MG63 (cell line): ENCODE measurements around the gene KCNMA1. TPM values are rescaled to one million over a fixed set of nuclear protein-coding genes. Genes with fewer than 3 reads are reported as not detected.
A peak's percentile ranks its signal among the peaks of the same experiment; 100 is the strongest.

Experiments
- DNase-seq: peaks from one replicate; pipeline ENCODE4 v3.0.0-alpha.2; 2020
- H3K27me3 ChIP-seq: fragments of 250-450 bp; sonication (Bioruptor Pico); 2 replicates; pipeline ENCODE4 v1.5.1; 2020; ENCODE audit warnings: mild to moderate bottlenecking, moderate library complexity
- H3K36me3 ChIP-seq: fragments of 250-450 bp; sonication (Bioruptor Pico); 2 replicates; pipeline ENCODE4 v1.5.1; 2020; ENCODE audit warnings: mild to moderate bottlenecking, moderate library complexity
- H3K4me3 ChIP-seq: fragments of 250-450 bp; sonication (Bioruptor Pico); 2 replicates; pipeline ENCODE4 v1.5.1; 2020; ENCODE audit warnings: mild to moderate bottlenecking, moderate library complexity
- H3K9me3 ChIP-seq: fragments of 250-450 bp; sonication (Bioruptor Pico); 2 replicates; pipeline ENCODE4 v1.5.1; 2020; ENCODE audit warnings: mild to moderate bottlenecking, moderate library complexity
- total RNA-seq: library from RNA; depleted of rRNA; stranded (reverse); fragments of >200 nt; shearing (Covaris generic); gene quantifications from 2 replicates; pipeline ENCODE4 v1.2.3, GENCODE V29; 2014; ENCODE audit warnings: low replicate concordance

KCNMA1 gene
- total RNA-seq, 1 experiment from 2014 or later: 40.8 TPM

DNA sequence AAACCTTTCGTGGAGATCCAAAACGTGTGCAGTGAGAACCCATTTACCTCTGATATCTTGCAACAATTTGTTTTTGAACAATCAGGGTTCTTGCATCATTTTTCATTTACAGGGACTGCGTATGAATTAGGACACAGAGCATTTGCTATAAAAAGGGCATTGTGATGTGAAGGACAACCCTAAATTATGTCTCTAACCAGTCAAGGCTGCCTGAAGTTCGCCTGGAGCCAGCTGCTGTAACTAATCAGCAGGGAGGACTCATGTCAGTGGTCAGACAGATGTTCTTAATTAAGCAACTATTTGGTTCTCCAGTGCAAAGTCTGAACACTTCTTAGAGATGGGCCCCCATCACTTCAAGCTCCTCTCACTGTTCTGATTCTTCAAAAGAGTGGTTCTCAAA lies 674.8 kb downstream of the KCNMA1 start:
- Histone ChIP-seq H3K36me3 (peaks cover 15% of the 10 kb centered on the region), H3K9me3 (peaks cover 7% of the 10 kb centered on the region), H3K4me3 (no peak overlapping the region), H3K27me3 (no peaks in the 10 kb centered on the region)
- DNase-seq: no peak

DNA sequence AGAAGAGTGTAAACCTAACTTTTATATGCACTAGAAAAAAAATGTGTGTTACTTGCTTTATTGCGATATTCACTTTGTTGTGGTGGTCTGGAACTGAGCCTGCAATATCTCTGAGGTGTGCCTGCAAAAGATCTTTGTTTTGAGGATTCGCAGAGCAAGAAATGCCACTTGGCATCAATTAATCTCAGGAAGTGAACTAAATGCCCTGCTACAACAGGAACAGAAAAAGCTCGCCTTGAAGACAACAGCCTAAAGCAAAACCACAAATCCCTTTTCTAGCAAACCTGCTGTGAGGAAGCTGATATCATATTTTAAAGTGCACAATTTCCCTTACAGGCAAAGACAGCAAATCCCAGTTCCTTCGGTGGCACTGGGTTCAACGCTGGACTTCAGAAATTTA lies 675.8 kb downstream of the KCNMA1 start:
- peaks cover 15% of the 10 kb centered on the region for H3K36me3 ChIP-seq
- no peaks in the 10 kb centered on the region for H3K27me3 ChIP-seq
- H3K9me3 ChIP-seq: peaks cover 7% of the 10 kb centered on the region
- no peak overlapping the region for H3K4me3 ChIP-seq
- no peak for DNase-seq

GRCh38 chr10:76959111-76959510 lies 678.5 kb downstream of the KCNMA1 start:
- Histone ChIP-seq H3K27me3 (no peaks in the 10 kb centered on the region), H3K36me3 (peaks cover 15% of the 10 kb centered on the region), H3K4me3 (no peak overlapping the region), H3K9me3 (peaks cover 7% of the 10 kb centered on the region)
- no peak for DNase-seq

DNA sequence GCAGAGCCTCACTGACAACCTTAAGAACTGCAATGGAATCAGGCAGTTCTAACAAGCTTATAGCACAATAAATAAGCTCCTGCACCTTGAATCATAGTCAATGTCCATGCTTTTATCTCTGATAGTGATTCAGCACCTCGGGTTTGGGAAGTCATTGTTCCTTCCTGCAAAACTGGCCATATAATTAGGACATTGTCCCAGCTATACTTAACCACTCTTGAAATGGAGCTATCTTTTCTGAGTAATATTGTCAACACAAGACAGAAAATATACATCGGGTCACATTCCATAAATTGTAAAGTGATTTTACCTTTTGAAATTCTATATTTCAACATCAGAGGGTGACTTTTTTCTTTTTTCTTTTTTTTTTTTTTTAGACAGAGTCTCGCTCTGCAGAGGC lies 682.8 kb downstream of the KCNMA1 start:
- Histone ChIP-seq H3K9me3 (no peaks in the 10 kb centered on the region), H3K4me3 (no peak overlapping the region), H3K27me3 (no peaks in the 10 kb centered on the region), H3K36me3 (peaks cover 4% of the 10 kb centered on the region)
- no peak for DNase-seq

DNA sequence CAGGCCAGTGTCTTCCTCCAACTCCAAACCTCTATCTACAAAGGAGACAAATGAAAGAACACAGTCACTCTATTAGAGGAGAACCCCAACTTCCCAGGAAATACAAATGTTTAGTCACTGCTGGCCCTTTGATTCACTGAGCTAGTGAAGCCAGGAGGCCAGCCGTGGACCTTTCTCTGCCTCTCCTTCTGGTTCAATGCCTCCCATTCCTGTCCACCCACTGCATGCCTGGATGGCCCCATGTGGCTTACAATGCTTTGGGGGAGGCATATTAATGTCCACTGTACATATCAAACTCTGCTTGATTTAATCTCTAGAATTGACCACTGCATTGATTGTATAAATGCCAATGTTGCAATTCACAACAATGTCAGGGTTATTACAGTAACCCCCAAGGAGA lies 687.3 kb downstream of the KCNMA1 start:
- DNase-seq: peak; percentile 20

DNA sequence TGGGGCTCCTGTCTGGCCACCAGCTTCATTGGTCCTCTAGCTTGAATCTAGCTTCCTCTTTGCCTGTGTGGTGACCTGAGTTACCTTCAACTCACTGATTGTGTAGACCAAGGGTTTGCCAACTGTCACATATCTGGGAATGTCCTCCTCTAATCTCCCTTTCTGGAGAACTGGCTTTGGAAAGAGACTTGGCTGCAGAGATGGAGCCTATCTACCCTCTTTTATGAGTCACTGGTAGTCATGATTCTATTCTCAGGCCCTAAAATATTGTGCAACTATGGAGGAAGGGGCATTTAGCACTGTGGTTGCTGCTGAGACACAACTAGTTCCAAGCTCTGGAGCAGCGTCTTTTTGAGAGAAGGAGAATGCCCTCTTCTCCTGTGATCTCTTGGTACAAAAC lies 691.3 kb downstream of the KCNMA1 start:
- Histone ChIP-seq H3K4me3 (no peak overlapping the region), H3K36me3 (peaks cover 22% of the 10 kb centered on the region), H3K9me3 (no peaks in the 10 kb centered on the region), H3K27me3 (no peaks in the 10 kb centered on the region)
- DNase-seq: peak; percentile 9

More for the DNA sequence above, 687.3 kb downstream of the KCNMA1 start:
- no peaks in the 10 kb centered on the region for H3K9me3 ChIP-seq
- no peaks in the 10 kb centered on the region for H3K27me3 ChIP-seq
- H3K36me3 ChIP-seq: peaks cover 17% of the 10 kb centered on the region
- no peak overlapping the region for H3K4me3 ChIP-seq

DNA sequence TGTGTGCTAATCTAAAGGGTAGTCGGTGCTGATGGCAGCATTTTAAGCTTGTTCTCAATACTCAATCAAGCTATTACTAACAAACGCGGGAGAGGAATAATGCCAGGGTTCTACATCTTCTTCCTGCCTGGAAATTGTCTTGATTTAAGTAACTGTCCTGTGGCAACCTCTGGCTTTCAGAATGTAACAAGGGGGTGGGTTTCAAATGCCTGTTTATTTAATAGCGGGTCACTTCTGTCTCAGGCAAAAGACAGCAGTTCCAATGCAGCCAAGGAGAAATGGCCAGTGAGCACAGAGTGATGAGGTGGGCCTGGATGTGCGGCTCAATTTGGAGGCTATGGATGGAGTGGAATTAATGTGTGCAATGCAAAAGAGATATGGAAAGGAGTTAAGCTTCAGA lies 692.4 kb downstream of the KCNMA1 start:
- no peaks in the 10 kb centered on the region for H3K27me3 ChIP-seq
- no peaks in the 10 kb centered on the region for H3K9me3 ChIP-seq
- H3K36me3 ChIP-seq: peaks cover 22% of the 10 kb centered on the region
- H3K4me3 ChIP-seq: no peak overlapping the region
- DNase-seq: no peak

- no peak overlapping the region for H3K4me3 ChIP-seq
- H3K27me3 ChIP-seq: no peaks in the 10 kb centered on the region
- H3K9me3 ChIP-seq: no peaks in the 10 kb centered on the region
- DNase-seq: no peak
- peaks cover 22% of the 10 kb centered on the region for H3K36me3 ChIP-seq
These were observed 693.0 kb downstream of the KCNMA1 start for GRCh38 chr10:76944640-76945039.

- Histone ChIP-seq H3K9me3 (no peaks in the 10 kb centered on the region), H3K36me3 (peaks cover 13% of the 10 kb centered on the region), H3K4me3 (no peak overlapping the region), H3K27me3 (no peaks in the 10 kb centered on the region)
- DNase-seq: no peak
These were observed 694.8 kb downstream of the KCNMA1 start for GRCh38 chr10:76942628-76943416.

DNA sequence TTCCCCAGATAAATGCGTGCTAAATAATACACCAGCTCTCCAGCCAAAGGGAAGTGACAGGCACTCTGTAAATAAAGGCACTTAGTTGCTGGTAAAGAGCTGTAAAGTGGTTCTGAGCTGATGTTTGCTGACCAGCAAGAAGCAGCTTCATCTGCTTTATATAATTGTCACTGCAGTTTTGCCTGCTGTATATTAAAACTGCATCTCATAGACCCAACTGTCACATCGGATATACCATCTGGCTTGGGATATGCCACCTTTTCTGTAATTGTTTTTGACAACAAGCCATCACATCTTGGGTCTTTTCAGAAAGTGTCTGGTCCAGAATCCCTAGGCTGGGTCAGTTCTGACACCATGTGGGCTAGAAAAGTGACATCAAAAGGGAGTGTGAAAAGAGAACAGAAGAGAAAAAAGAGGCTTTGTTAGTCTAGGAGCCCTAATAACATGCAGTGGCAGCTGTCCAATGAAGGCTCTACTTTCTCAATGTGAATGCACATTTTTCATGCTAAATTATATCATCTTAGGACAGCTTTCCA lies 697.6 kb downstream of the KCNMA1 start:
- DNase-seq: no peak
- H3K9me3 ChIP-seq: no peaks in the 10 kb centered on the region
- no peaks in the 10 kb centered on the region for H3K27me3 ChIP-seq
- no peak overlapping the region for H3K4me3 ChIP-seq
- peaks cover 9% of the 10 kb centered on the region; the same call in 1 of the 2 replicates for H3K36me3 ChIP-seq

GRCh38 chr10:76937181-76937600 lies 700.4 kb downstream of the KCNMA1 start:
- Histone ChIP-seq H3K4me3 (no peak overlapping the region), H3K36me3 (no peaks in the 10 kb centered on the region), H3K9me3 (no peaks in the 10 kb centered on the region), H3K27me3 (no peaks in the 10 kb centered on the region)
- no peak for DNase-seq

GRCh38 chr10:76935941-76936613 lies 701.5 kb downstream of the KCNMA1 start:
- Histone ChIP-seq H3K27me3 (no peaks in the 10 kb centered on the region), H3K36me3 (no peaks in the 10 kb centered on the region), H3K9me3 (no peaks in the 10 kb centered on the region), H3K4me3 (no peak overlapping the region)
- DNase-seq: no peak

GRCh38 chr10:76928565-76928964 lies 709.0 kb downstream of the KCNMA1 start:
- peaks cover 5% of the 10 kb centered on the region for H3K36me3 ChIP-seq
- H3K27me3 ChIP-seq: no peaks in the 10 kb centered on the region
- H3K4me3 ChIP-seq: no peak overlapping the region
- no peak for DNase-seq
- no peaks in the 10 kb centered on the region for H3K9me3 ChIP-seq

DNA sequence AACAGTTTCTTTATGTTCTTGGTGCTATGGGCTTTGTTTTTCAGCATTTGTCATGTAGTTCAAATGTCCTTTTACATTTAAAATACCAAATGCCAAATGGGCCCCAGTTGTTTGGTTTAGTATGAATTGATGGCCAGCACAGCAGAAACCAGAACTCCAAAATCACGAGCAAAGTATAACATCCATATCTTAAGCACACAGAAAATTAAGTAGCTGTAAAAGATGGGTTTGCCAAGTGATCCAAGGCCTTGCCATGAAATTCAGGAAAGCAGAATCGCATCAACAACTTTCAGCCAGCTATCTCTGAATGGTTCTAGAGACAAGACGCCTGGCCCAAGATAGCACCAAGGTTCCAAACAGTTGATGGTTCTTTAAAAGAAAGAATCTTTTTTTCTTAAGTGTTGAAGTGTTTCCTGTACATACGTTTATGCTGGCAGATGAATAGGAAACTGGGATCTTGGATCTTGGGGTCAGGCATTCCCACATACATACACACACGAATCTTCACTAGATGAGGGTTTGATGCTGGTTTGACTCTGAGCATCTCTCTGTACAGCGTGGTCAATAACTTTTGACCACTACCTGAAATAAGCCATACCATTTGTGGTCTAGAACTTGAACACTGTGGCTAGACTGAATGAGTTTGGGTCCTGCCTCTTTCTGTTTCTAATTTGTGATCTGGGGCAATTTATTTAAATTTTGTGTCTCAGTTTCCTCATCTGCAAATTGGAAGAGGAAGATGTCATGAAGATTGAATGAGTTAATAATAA lies 711.8 kb downstream of the KCNMA1 start:
- H3K27me3 ChIP-seq: no peaks in the 10 kb centered on the region
- H3K9me3 ChIP-seq: no peaks in the 10 kb centered on the region
- peaks cover 5% of the 10 kb centered on the region for H3K36me3 ChIP-seq
- DNase-seq: no peak
- H3K4me3 ChIP-seq: no peak overlapping the region

- DNase-seq: no peak
- Histone ChIP-seq H3K4me3 (no peak overlapping the region), H3K9me3 (no peaks in the 10 kb centered on the region), H3K27me3 (no peaks in the 10 kb centered on the region), H3K36me3 (no peaks in the 10 kb centered on the region)
These were observed 714.9 kb downstream of the KCNMA1 start for GRCh38 chr10:76922666-76923065.

GRCh38 chr10:76921383-76922010 lies 716.1 kb downstream of the KCNMA1 start:
- no peaks in the 10 kb centered on the region for H3K36me3 ChIP-seq
- H3K4me3 ChIP-seq: no peak overlapping the region
- DNase-seq: no peak
- no peaks in the 10 kb centered on the region for H3K27me3 ChIP-seq
- no peaks in the 10 kb centered on the region for H3K9me3 ChIP-seq

GRCh38 chr10:76920581-76920980 lies 717.0 kb downstream of the KCNMA1 start:
- no peak for DNase-seq
- Histone ChIP-seq H3K4me3 (no peak overlapping the region), H3K27me3 (no peaks in the 10 kb centered on the region), H3K9me3 (no peaks in the 10 kb centered on the region), H3K36me3 (no peaks in the 10 kb centered on the region)
